ENCODE results near the gene MYH7.
"Not testable (repeated sequence)": the region's sequence is repeated elsewhere in the genome, so short reads cannot be mapped to it uniquely, and the experiment has no call there.

Gene MYH7

DNA sequence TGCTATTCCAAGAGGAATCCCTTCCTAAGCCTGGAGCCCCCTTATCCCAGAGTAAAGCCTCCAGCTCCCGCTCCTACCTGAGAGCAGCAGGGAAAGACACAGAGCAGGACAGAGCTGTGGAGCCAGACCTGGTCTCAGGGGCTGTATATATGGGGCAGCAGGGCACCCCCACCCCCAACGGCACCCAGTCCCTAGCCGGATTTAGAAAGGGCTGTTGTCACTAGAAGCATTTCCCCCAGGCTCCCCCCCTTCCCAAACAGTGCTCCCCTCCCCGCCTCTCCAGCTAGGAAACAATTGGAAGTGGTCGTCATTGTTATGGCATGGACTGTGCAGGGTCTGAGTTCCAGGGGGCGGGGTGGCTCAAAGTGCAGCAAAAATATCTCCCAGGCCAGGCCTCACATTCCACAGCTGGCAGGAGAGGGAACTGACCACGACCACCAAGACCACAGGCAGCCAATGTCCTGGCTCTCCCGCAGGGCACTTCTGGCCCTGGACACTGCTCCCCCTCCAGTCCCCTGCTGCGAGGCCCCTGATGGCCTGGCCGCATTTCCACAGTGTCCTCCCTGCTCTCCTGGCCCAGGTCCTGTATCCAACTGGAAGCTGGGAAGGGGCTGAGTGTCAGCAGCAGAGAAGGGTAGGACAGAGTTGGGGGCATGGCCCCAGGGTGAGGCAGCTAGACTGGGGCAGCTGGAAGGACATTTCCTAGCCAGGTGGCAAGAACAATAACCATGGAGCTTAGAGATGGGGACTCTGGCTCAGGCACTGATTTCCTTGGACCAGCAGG is at the start of gene MYH7:
Gene MYH7, minus strand, starts transcription at position 118 of the 784 bp plus-strand sequence. CDS start 1,928 bp downstream, outside the sequence.
- DNase-seq (ENCODE audit: low read depth in 2 of 2): no peak

DNA sequence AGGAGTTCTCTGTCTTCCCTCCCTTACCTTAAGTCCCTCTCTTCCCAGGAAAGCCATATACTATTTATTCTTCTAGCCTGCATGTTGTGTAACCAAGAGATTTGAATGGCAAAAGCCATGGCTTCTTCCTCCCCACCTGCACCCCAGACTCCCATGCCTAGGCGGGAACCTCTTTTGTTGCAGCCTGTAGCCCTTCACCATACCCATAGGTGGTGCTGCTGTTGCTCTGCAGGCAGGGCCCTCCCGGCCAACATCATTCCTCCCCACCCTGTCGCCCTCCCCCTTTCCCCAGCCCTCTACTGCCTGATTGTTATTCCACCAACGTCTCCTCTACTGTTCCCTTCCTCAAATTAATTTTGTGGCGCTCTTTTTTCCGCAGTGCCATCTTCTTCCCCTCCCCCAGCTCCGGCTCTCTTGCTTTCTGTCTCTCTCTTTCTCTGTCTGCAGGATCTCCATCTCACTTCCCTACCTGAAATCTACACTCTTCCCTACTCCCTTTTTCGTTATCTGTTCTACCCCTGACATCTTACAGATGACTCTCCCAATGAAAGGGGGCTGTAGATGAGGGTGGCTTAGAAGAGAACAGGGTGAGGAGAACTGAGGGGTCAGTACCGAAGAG is 47.9 kb upstream of the MYH7 start:
- no peak for DNase-seq (ENCODE audit: low read depth in 2 of 2)

DNA sequence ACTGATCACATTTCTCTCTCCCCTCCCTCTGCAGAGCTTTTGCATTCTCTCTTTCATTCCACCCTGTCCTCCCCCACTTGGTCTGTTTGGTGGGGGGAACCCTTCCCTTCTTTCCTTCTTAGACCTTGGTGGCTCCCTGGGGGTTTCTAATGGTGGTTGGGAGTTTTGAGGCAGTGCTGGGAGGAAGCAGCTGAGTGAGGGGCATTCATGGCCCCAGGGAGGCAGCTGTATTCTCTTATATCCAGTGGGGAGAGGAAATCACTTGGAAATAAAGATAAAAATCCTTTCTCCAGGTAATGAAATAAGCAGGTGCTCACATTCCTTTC is 47.3 kb upstream of the MYH7 start:
- no peak for DNase-seq (ENCODE audit: low read depth in 2 of 2)

DNA sequence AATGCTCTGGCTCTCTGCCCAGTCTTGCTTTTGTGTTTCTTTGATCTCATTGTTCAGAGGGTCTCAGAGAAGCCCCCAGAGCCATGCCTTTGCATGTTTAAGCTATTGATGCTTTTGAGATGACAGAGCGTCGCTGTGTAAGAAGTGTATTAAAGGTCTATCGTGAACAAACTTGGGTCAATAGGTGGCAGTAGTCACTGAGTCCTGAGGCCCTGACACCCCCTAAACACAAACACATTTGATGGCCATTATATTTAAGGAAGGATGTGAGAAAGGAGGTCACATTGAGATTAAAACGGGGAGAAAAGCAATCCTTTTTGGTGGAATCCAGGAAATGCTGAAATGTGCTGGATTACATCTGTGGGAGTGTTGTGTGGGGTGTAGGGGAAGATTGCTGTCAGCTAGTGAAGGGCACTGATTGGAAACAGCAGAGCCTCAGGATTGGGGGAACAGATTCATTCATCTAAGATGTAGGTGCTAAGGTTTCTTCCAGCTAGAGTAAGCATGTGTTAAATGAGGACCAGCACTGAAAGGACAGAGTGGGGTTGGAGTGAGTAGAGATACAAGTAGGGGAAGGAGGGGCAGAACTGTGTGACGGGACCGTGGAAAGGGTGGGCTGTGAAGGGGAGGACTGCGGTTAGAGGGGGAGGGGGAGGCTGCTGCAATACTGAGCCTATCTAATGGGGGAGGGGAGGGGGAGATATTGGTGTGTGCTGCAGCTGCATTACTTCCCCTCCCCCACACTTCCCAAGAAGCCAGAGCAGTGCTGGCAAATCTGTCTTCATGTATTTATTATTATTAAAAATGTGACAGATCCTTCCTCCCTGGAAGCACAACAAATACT is 46.7 kb upstream of the MYH7 start:
- DNase-seq (ENCODE audit: low read depth in 2 of 2): no peak

DNA sequence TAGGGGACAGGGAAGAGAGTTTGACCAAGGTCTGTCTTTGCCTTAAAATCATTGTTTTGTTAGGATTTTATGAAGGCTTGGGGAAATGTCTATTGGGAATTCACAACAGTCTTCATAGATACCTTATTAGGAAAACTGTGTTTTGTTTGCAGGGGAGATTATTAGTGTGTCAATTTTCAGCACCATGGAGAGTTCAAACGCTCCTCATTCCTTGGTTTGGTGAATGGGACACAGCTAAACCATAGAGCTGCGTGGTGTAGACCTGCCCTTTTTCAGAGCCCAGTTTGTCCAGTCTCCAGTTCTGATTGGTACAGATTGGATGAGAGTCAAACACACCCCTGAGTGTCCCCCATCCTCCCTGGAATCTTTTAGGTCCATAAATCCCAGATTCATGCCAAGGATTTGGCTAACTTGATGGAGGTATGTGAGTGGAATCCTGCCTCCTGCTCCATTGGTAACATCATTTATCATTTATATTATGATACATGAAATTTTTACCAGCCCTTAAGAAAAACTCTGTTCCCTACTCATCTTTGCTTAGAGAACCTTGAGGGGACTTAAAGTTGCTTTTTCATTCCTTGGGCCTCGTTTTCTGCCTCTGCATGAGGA is 46.0 kb upstream of the MYH7 start:
- no peak for DNase-seq (ENCODE audit: low read depth in 2 of 2)

DNA sequence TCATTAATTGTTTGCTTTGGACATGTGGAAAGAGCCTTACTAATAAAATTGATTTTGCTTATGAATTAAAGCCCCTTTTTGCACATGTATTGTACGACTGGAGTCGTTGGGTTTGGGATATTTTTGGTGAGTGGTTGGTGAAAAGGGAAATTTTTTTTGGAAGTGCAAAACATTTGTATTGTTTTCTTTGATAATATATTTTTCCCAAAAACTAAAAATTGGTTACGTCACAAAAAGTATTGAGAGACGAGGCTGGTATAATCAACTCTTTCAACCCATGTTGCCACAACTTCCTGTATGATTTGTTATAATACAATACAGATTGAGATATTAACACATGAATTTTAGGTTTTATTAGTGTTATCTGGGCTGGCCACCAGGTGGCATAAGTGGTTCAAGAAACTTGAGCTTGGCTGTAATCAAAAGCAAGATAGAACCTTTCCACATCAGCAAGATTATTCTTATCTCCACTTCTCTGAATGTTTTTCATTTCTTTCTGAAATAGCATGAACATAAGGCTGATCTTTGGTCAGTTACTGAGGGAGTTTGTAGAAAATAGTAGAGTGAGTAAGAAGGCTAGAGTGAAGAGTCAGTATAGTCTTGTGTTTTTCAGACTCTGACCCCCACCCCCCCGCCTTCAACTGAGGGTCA is 42.8 kb upstream of the MYH7 start:
- DNase-seq (ENCODE audit: low read depth in 2 of 2): peak; percentile 22

DNA sequence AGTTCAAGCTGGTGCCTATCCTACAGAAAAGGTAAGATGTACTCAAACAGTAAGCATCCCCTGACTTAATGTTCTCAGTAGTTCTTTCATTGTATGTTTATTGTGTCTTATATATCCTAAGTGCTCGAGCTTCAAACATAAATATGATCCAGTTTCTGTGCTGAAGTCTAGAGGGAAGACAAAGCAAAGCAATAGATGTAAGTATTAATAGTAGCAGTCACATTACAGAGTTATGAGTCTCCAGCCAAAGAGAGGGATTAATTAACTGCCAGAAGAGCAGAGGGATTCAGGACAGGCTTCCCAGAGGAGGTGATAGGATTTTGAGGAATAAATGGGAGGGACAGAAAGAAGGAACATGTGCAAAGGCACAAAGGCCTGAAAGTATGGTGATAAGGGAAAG is 35.5 kb upstream of the MYH7 start:
- DNase-seq (ENCODE audit: low read depth in 2 of 2): no peak

DNA sequence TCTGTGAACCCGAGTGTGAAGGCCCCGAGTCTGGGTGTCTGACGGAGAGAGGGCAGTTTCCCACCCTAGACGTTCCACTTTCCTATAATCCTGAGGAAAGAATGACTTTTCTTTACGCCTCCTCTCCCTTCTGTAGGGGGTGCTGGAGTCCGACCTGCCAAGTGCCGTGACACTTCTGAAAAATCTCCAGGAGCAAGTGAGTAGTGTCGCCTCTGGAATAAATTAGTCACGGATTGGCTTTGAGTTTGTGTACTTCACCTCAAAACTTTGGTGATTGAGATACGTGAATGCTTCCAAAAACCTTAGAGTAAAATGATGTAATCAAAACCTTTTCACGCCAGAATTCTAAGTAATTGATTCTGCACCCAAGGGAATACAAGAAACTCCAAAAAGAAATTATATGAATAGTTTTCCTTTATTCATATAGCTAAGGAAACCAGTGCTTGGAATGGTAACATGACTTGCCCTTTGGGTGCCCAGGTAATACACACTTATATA is 34.5 kb upstream of the MYH7 start:
- DNase-seq (ENCODE audit: low read depth in 2 of 2): no peak

DNA sequence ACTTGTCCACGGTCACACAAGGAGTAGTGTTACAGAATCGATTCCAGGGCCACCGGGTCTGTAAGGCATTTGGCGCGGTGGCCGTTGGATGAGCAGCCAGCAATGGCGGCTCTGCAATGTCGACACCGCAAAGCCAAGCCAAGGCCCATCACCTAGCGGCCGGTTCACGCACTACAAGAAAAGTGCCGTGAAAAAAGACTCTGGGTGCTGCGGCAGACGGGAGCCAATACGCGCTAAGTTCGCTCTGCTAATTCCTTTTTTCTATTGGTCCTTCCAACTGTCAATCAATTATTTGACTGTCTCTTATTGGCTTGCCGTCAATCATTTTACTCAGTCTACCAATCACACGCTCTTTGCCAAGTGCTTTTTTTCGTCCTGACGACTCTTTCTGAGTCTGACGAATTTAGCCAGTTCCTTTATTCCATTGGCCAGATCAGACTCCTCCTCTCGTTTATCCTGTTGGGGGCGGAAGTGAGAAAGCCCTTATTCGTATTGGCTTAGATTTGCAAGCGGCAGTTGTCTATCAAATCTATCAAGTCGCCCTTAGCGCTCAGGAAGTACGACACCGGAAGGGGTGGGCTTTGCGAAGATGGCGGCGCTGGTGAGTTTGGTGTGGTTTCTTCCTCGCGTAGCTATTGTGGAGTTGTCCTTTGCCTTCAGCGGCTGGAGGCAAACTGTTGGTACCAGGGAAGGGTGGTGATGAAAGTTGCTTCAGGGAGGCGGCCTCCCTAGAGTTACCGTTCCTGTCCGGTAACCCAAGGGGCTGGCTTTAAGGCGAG is 33.9 kb upstream of the MYH7 start, which contains the start of gene NGDN:
Gene NGDN, plus strand, starts transcription at position 577 of the 779 bp plus-strand sequence. Its CDS starts 13 bp downstream, at position 590.
- peak; percentile 73 to 84 for DNase-seq (ENCODE audit: low read depth in 2 of 2)

DNA sequence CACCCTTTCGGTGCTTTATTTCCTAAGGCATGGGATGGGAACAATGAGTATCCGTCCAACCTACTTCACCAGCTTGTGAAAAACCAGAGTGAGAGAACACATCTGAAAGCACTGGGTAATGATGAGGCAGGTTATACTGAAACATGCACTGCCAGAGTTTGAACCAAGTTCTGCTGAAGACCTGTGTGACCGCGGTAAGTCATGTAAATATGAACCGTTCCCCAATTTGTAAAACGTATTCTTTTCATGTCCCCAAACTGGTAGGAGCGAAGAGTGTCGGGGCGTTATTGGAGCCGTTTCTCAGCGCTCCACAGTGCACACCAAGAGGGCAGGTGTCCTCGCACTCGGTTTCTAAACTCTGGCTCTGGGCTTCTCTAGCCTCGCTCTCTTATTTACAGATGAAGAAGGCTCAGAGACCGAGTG is 33.3 kb upstream of the MYH7 start:
- no peak for DNase-seq (ENCODE audit: low read depth in 2 of 2)

DNA sequence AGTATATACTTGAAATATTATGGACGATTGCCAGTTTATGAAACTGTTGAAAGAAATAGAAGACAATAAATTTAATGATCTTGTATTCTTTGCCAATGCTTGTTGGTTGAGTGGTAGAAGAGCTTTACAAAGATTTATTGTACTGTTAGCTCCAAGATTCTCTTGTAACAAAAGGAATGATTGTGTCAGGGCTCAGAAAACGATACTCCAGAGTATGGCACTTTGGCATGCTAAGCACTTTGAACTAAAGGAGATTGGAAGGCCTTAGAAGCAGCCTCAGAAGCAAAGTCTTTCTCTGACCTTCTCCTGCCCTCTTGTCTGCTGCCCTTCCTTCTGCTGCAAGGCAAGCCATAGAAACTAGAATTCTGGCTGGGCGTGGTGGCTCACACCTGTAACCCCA is 29.8 kb upstream of the MYH7 start:
- DNase-seq (ENCODE audit: low read depth in 2 of 2): no peak

DNA sequence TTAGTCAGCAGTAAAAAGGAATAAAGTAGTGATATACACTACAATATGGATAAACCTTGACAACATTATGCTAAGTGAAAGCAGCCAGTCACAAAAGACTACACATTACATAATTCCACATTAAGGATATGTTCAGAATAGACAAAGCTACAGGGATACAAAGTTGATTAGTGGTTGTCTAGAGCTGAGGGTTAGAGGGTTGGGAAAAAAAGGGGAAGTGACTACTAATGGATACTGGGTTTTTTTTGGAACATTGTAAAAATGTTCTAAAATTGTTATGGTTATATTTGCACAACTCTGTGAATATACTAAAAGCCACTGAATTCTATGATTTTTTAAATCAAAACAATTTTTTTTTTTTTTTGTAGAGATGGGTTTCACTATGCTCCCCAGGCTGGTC is 29.2 kb upstream of the MYH7 start:
- DNase-seq (ENCODE audit: low read depth in 2 of 2): no peak

DNA sequence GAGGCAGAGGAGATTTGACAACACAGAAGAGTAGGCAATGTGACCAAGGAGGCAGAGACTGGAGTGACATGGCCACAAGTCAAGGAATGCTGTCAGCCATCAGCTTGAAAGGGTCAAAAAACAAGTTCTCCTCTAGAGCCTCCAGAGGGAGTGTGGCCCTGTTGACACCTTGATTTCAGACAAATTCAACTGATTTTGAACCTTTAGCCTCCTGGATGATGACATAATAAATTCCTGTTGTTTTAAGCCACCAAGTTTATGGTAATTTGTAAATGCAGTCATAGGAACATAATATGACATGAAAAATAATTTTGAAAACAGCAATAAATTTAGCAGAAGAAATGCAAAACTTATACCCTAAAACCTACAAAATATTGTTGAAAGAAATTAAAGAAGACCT is 25.5 kb upstream of the MYH7 start:
- DNase-seq (ENCODE audit: low read depth in 2 of 2): no peak

DNA sequence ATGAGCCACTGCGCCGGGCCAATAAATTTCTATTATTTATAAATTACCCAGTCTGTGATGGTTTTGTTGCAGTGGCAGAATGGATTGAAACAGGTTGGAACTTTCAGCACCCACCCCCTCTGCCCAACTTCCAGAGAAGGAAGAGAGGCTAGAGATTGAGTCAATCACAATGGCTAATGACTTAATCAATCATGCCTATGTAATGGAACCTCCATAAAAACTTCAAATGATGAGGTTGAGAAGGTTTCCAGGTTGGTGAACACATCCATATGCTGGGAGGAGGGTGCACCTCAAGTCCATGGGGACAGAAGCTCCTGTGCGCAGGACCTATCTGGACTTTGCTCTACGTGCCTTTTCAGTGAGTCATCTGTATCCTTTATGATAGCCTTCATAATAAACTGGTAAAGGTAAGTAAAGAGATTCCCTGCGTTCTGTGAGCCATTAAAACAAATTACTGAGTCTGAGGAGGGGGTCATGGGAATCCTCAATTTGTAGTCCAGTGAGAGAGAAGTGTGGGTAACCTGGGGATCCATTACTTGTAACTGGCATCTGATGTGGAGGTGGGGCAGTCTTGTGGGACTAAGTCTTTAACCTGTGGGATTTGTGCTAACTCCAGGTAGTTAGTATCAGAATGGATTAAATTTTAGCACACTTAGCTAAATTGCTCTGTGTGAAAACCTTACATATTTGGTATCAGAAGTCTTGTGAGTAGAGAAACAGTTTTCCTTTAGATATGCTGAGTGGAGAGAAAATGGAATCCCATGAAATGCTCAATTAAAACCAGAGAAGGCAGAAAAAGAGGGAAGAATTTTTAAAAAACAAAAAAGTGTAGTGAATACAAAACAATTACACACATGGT is 22.4 kb upstream of the MYH7 start:
- DNase-seq (ENCODE audit: low read depth in 2 of 2): no peak

DNA sequence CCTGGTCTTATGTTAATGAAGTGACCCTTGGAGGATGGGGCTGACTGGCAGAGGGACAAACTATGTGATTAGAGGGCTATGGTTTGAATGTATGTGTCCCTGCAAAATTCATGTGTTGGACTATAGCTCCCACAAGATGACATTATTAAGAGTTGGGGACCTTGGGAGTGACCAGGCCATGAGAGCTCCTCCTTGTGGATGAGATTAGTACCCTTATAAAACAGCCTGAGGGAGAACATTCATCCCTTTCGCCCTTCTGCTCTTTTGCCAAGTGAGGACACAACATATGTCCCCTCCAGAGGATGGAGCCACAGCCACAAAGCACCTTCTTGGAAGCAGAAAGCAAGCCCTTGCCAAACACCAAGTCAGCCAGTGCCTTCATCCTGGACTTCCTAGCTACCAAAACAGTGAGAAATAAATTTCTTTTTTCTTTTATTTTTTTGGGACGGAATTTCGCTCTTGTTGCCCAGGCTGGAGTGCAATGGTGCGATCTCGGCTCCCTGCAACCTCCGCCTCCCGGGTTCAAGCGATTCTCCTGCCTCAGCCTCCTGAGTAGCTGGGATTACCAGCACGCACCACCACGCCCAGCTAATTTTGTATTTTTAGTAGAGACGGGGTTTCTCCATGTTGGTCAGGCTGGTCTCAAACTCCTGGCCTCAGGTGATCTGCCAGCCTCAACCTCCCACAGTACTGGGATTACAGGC is 21.6 kb upstream of the MYH7 start:
- not testable (repeated sequence) for DNase-seq (ENCODE audit: low read depth in 2 of 2)

DNA sequence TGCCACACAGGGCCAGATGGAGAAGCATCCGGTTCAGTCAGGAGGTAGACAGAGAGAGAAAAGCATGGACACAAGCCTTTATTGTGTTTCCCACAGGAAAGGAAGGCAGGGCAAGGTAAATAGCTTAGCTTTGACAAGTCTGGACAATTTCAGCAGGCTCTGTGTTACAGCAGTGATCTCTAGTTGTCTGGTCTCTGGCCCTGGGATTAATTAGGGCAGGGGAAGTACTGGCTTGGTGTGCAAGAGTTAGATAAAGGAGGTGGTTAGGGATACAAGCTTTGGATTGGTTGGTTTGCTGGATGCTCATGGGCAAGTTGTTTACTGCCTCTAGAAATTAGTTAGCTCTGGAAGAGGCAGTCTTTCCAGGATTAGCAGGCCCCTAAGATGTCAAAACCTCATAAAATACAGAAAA is 19.0 kb upstream of the MYH7 start:
- no peak for DNase-seq (ENCODE audit: low read depth in 2 of 2)

DNA sequence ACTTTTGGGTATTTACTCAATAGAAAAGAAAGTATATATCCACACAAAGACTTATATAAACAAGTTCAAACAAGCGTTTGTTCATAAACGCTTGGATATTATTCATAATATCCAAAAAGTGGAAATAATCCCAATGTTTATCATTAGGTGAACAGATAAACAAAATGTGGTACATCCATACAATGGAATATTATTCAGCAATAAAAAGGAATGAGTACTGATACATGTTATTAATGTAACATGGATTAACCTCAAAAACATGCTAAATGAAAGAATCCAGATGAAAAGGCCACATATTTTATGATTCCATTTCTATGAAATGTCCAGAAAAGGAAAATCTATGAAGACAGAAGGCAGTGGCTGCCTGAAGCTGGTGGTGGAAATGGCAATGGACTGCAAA is 16.8 kb upstream of the MYH7 start:
- DNase-seq (ENCODE audit: low read depth in 2 of 2): no peak

DNA sequence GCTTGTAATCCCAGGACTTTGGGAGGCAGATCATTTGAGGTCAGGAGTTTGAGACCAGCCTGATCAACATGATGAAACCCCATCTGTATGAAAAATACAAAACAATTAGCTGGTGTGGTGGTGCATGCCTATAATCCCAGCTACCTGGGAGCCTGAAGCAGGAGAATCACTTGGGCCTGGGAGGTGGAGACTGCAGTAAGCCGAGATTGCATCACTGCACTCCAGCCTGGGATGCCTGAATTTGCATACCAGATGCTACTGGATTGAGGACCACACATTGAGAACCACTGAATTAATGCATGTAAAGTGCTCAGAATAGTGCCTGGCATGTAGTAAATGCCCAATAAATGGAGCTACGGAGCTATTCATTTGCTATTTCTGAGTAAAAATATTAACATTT is 14.9 kb upstream of the MYH7 start:
- DNase-seq (ENCODE audit: low read depth in 2 of 2): no peak

DNA sequence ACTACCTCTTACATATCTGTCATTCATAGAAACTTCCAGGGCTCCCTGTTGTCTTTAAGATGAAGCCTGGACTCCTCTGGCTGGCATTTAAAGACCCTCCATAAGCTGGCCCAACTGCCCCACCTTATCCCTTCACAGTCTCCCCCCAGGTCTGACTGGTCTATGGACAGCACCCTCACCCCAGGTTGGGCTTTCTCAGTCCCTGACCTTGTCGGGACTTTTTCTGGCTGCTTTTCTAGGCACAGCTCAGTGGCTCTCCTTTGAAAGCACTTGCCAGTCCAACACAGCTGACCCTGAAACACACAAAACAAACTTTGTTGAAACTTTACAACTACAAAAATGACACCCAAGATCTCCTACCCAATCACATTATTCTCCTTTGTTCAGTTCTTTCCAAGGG is 13.9 kb upstream of the MYH7 start:
- no peak for DNase-seq (ENCODE audit: low read depth in 2 of 2)

All from stimulated activated CD8-positive, alpha-beta memory T cell treated with anti-CD3 and anti-CD28 coated beads, Interleukin-2, amount 100 ng/mL, for 48 hours (primary cell).